Heart left ventricle (tissue), 13 donors: ENCODE measurements around the gene COL19A1.

ENCODE experiments used
- CTCF ChIP-seq, 12 donors: fragments of 200-600 bp; sonication (generic) in 4 of 12; IDR thresholded peaks; one replicate each; pipeline versions ENCODE4 v1.5.0 to v1.8.0; 2018 to 2022; ENCODE audit warnings: antibody characterized with exemption in 12 of 12, mild to moderate bottlenecking in 5 of 12
- POLR2A ChIP-seq, 2 donors: fragments of 450-650 bp; IDR thresholded peaks; one replicate each; pipeline ENCODE4 v1.6.1; 2017; ENCODE audit warnings: antibody characterized with exemption in 2 of 2, mild to moderate bottlenecking in 2 of 2, moderate library complexity in 2 of 2
- donor health status: ischemic (EF 13 %, LVEDD 7.1; RV severe dilation, severe dysfunction).
- donor health status: DM: no; HTN: yes; CAD: no.
- donor health status: DM: no; HTN: no; CAD: no.
- donor health status: ischemic (EF 25% LVEDD 6.9; RV normal size, moderate dysfunction).
- donor health status: ischemic (EF 25% LVEDD 5.7; RV mildly dilated, moderate dysfunction).
- donor health status: ischemic (EF 35%, LVEDD 5.7; RV mildly dilated, moderate dysfunction).
- donor health status: nonischemic (EF 11% LVEDD 7.7; RV severe dilation, severe dysfunction).
- donor health status: DM: yes; HTN: yes; CAD: no.
- donor health status: PGD.
- donor health status: ischemic (EF 29% LVEDD 5.4; RV normal size, mild dysfunction).
- donor health status: nonischemic (EF 23%, LVEDD 6.1; RV moderate dilation, normal function).

GRCh38 chr6:70028926-70029325, 162.6 kb downstream of the COL19A1 start:
- TF ChIP-seq CTCF (IDR thresholded peaks at IDR 0.05) (no peak), POLR2A (IDR thresholded peaks at IDR 0.05) (no peak)
